Sigmoid colon (tissue), 7 donors: ENCODE measurements around the gene PIK3R4. TPM values are rescaled to one million over a fixed set of nuclear protein-coding genes. Genes with fewer than 3 reads are reported as not detected.

Experiments
- DNase-seq: peaks from one replicate; pipeline ENCODE4 v3.0.0-alpha.2; 2019
- H3K27ac ChIP-seq, 4 donors: fragments of 200-600 bp; sonication (generic); one replicate each; pipeline ENCODE4 v1.5.1; 2016 to 2019; ENCODE audit warnings: mild to moderate bottlenecking in 1 of 4
- H3K27me3 ChIP-seq, 3 donors: fragments of 200-600 bp; sonication (generic); one replicate each; pipeline ENCODE4 v1.5.1; 2019; ENCODE audit warnings: mild to moderate bottlenecking in 1 of 3
- H3K36me3 ChIP-seq, 4 donors: fragments of 200-600 bp; sonication (generic); one replicate each; pipeline ENCODE4 v1.5.1; 2016 to 2019
- H3K4me1 ChIP-seq, 4 donors: fragments of 200-600 bp; sonication (generic); one replicate each; pipeline ENCODE4 v1.5.1; 2017 to 2019
- H3K4me3 ChIP-seq, 4 donors: fragments of 200-600 bp; sonication (generic); one replicate each; pipeline ENCODE4 v1.5.1; 2017 to 2019; ENCODE audit warnings: mild to moderate bottlenecking in 2 of 4, moderate library complexity in 1 of 4
- H3K9me3 ChIP-seq, 4 donors: fragments of 200-600 bp in 3 of 4; sonication (generic) in 3 of 4; one replicate each; pipeline versions ENCODE4 v1.5.1 to v1.6.1; 2013 to 2019
- CTCF ChIP-seq, 4 experiments: fragments of 450-650 bp in 3 of 4; fragments of 200-600 bp in 1 of 4; IDR thresholded peaks; one replicate each; pipeline ENCODE4 v1.5.1; 2016 to 2019; ENCODE audit warnings: antibody characterized with exemption in 4 of 4, mild to moderate bottlenecking in 3 of 4, moderate library complexity in 2 of 4
- EP300 ChIP-seq, 4 donors: sonication (generic); formaldehyde crosslinking; IDR thresholded peaks; one replicate each; pipeline ENCODE4 v1.6.1; 2017; ENCODE audit warnings: antibody characterized with exemption in 4 of 4
- POLR2A ChIP-seq, 2 donors: fragments of 450-650 bp; IDR thresholded peaks; one replicate each; pipeline ENCODE4 v1.6.1; 2016; ENCODE audit warnings: antibody characterized with exemption in 2 of 2, mild to moderate bottlenecking in 2 of 2, moderate library complexity in 2 of 2
- POLR2AphosphoS5 ChIP-seq, 4 donors: sonication (generic); formaldehyde crosslinking; IDR thresholded peaks; one replicate each; pipeline ENCODE4 v1.6.1; 2017; ENCODE audit warnings: antibody characterized with exemption in 4 of 4
- WGBS, 2 donors: extraction: QIAGEN DNeasy Blood & Tissue Kit; methylation state at CpG; one replicate each; pipeline ENCODE4 v1.1.7; 2013; 5-methylcytosine and 5-hydroxymethylcytosine counted together
- intact Hi-C: fragments of 100-400 bp; cut with DNase I; formaldehyde crosslinking; loops from one replicate; pipeline ENCODE4 v1.15.1; 2023
- polyA plus RNA-seq, 3 donors: library from polyadenylated mRNA; stranded (reverse); fragments of 200-250 nt; gene quantifications; one replicate each; pipeline ENCODE4 v1.2.3, GENCODE V29; 2013
- total RNA-seq, 4 donors: library from RNA; depleted of rRNA; stranded (reverse); fragments of >200 nt; gene quantifications; one replicate each; pipeline ENCODE4 v1.1.0, GENCODE V29; 2016
- donor health status: healthy with polysubstance abuse.
- donor health status: Bipolar disorder and iron deficiency.
- donor health status: healthy.

The PIK3R4 gene
- total and polyA plus RNA-seq, 7 donors: 9.6 to 39.2 (median 25.8) TPM

- TF ChIP-seq POLR2A (IDR thresholded peaks at IDR 0.05): no peak
- TF ChIP-seq CTCF (IDR thresholded peaks at IDR 0.05): no peak
- no peak for TF ChIP-seq EP300 (IDR thresholded peaks at IDR 0.05)
- no peak for TF ChIP-seq POLR2AphosphoS5 (IDR thresholded peaks at IDR 0.05)
- Histone ChIP-seq H3K27ac (peak overlapping the region in 2 of 4 donors; percentile 55 to 56), H3K4me3 (no peak overlapping the region), H3K4me1 (peaks cover 0 to 49% (median 32%) of the 10 kb centered on the region in 4 donors), H3K9me3 (no peaks in the 10 kb centered on the region), H3K27me3 (no peaks in the 10 kb centered on the region), H3K36me3 (no peaks in the 10 kb centered on the region)
- intact Hi-C loops: no loop called here
- no peak for DNase-seq
- 73 to 79% methylated on average over 7 of the region's 7 CpGs for WGBS, 2 donors
These were observed 85.3 kb downstream of the PIK3R4 start for GRCh38 chr3:130661140-130661891.

- DNase-seq: no peak
- intact Hi-C loops: no loop called here
- 82 to 86% methylated on average over 1 of the region's 1 CpG for WGBS, 2 donors
These were observed 86.7 kb downstream of the PIK3R4 start for GRCh38 chr3:130659911-130660310.

GRCh38 chr3:130658678-130659077 lies 88.0 kb downstream of the PIK3R4 start:
- Histone ChIP-seq H3K9me3 (no peaks in the 10 kb centered on the region), H3K36me3 (no peaks in the 10 kb centered on the region), H3K4me3 (no peak overlapping the region), H3K27ac (no peak overlapping the region), H3K4me1 (peaks cover 0 to 49% (median 32%) of the 10 kb centered on the region in 4 donors), H3K27me3 (no peaks in the 10 kb centered on the region)
- WGBS, 2 donors: 87 to 90% methylated on average over 4 of the region's 4 CpGs
- intact Hi-C loops: no loop called here
- DNase-seq: no peak
- TF ChIP-seq EP300 (IDR thresholded peaks at IDR 0.05) (no peak), CTCF (IDR thresholded peaks at IDR 0.05) (no peak), POLR2AphosphoS5 (IDR thresholded peaks at IDR 0.05) (no peak), POLR2A (IDR thresholded peaks at IDR 0.05) (no peak)

More at GRCh38 chr3:130659911-130660310, 86.7 kb downstream of the PIK3R4 start:
- Histone ChIP-seq H3K27ac (no peak overlapping the region), H3K9me3 (no peaks in the 10 kb centered on the region), H3K27me3 (no peaks in the 10 kb centered on the region), H3K36me3 (no peaks in the 10 kb centered on the region), H3K4me1 (peaks cover 0 to 49% (median 32%) of the 10 kb centered on the region in 4 donors), H3K4me3 (no peak overlapping the region)
- TF ChIP-seq POLR2AphosphoS5 (IDR thresholded peaks at IDR 0.05) (no peak), CTCF (IDR thresholded peaks at IDR 0.05) (no peak), EP300 (IDR thresholded peaks at IDR 0.05) (no peak), POLR2A (IDR thresholded peaks at IDR 0.05) (no peak)

GRCh38 chr3:130656627-130657026 lies 90.0 kb downstream of the PIK3R4 start:
- Histone ChIP-seq H3K9me3 (no peaks in the 10 kb centered on the region), H3K36me3 (no peaks in the 10 kb centered on the region), H3K4me3 (no peak overlapping the region), H3K27ac (no peak overlapping the region), H3K27me3 (no peaks in the 10 kb centered on the region), H3K4me1 (peaks cover 0 to 29% (median 19%) of the 10 kb centered on the region in 4 donors)
- intact Hi-C loops: no loop called here
- 96 to 97% methylated on average over 5 of the region's 5 CpGs for WGBS, 2 donors
- no peak for TF ChIP-seq POLR2A (IDR thresholded peaks at IDR 0.05)
- DNase-seq: no peak

- peaks cover 0 to 13% (median 3%) of the 10 kb centered on the region in 4 donors for H3K4me1 ChIP-seq
- intact Hi-C loops: no loop called here
- no peaks in the 10 kb centered on the region for H3K36me3 ChIP-seq
- TF ChIP-seq CTCF (IDR thresholded peaks at IDR 0.05) (no peak), POLR2AphosphoS5 (IDR thresholded peaks at IDR 0.05) (no peak), POLR2A (IDR thresholded peaks at IDR 0.05) (no peak), EP300 (IDR thresholded peaks at IDR 0.05) (no peak)
- H3K4me3 ChIP-seq: no peak overlapping the region
- H3K27me3 ChIP-seq: no peaks in the 10 kb centered on the region
- 88 to 91% methylated on average over 2 of the region's 2 CpGs for WGBS, 2 donors
- no peaks in the 10 kb centered on the region for H3K9me3 ChIP-seq
- no peak overlapping the region for H3K27ac ChIP-seq
- DNase-seq: no peak
These were observed 91.7 kb downstream of the PIK3R4 start for GRCh38 chr3:130654921-130655320.
